Measurements from ENCODE around the gene UBE2D2.
"Not testable (repeated sequence)": the region's sequence is repeated elsewhere in the genome, so short reads cannot be mapped to it uniquely, and the experiment has no call there.

The UBE2D2 gene

GRCh38 chr5:139588116-139588515 lies 27.0 kb downstream of the UBE2D2 start:
- DNase-seq, result not testable (repeated sequence)

GRCh38 chr5:139588962-139589361 lies 27.8 kb downstream of the UBE2D2 start:
- DNase-seq, result no peak

- no peak for DNase-seq
Observed at GRCh38 chr5:139592289-139592688, 31.1 kb downstream of the UBE2D2 start.

- DNase-seq, result not testable (repeated sequence)
Observed at GRCh38 chr5:139593076-139593475, 31.9 kb downstream of the UBE2D2 start.

- DNase-seq, result no peak
Observed at GRCh38 chr5:139593716-139594319, 32.7 kb downstream of the UBE2D2 start.

- no peak for DNase-seq
Observed at GRCh38 chr5:139597134-139597533, 36.0 kb downstream of the UBE2D2 start.

GRCh38 chr5:139598601-139598965 lies 37.4 kb downstream of the UBE2D2 start:
- not testable (repeated sequence) for DNase-seq

- no peak for DNase-seq
Observed at GRCh38 chr5:139600336-139600949, 39.3 kb downstream of the UBE2D2 start.

- DNase-seq, result no peak
Observed at GRCh38 chr5:139601429-139601828, 40.3 kb downstream of the UBE2D2 start.

GRCh38 chr5:139601948-139602347 lies 40.8 kb downstream of the UBE2D2 start:
- DNase-seq, result not testable (repeated sequence)

GRCh38 chr5:139605887-139606286 lies 44.7 kb downstream of the UBE2D2 start:
- DNase-seq, result no peak

- DNase-seq, result no peak
Observed at GRCh38 chr5:139611703-139612584, 50.8 kb downstream of the UBE2D2 start.

- no peak for DNase-seq
Observed at GRCh38 chr5:139619861-139620260, 58.7 kb downstream of the UBE2D2 start.

- DNase-seq, result not testable (repeated sequence)
Observed at GRCh38 chr5:139625398-139625797, 64.3 kb downstream of the UBE2D2 start.

GRCh38 chr5:139630855-139631254 lies 69.7 kb downstream of the UBE2D2 start:
- DNase-seq, result no peak

- DNase-seq, result no peak
Observed at GRCh38 chr5:139631520-139632165, 70.5 kb downstream of the UBE2D2 start.

GRCh38 chr5:139633295-139634027 lies 72.3 kb downstream of the UBE2D2 start:
- peak; percentile 27 for DNase-seq

GRCh38 chr5:139634028-139634325 lies 72.8 kb downstream of the UBE2D2 start:
- DNase-seq, result no peak

GRCh38 chr5:139634541-139634940 lies 73.4 kb downstream of the UBE2D2 start:
- DNase-seq, result no peak

GRCh38 chr5:139635191-139635590 lies 74.1 kb downstream of the UBE2D2 start:
- no peak for DNase-seq

GRCh38 chr5:139635606-139636206 lies 74.6 kb downstream of the UBE2D2 start:
- peak; percentile 15 for DNase-seq

GRCh38 chr5:139636207-139636792 lies 75.2 kb downstream of the UBE2D2 start:
- no peak for DNase-seq

Data from NCI-H1694 (cell line).